Motor neuron (in vitro differentiated cells): ENCODE measurements around the gene CNNM4. TPM values are rescaled to one million over a fixed set of nuclear protein-coding genes. Genes with fewer than 3 reads are reported as not detected.

ENCODE experiments used
- ATAC-seq, 8 experiments: fragments of 200-7000 bp; cut with Tn5 transposase; replicated peaks in 6 of 8; 2 replicates each; pipeline ENCODE4 v1.8.0; 2021; ENCODE audit warnings: mild to moderate bottlenecking in 8 of 8, moderate library complexity in 8 of 8
- H3K27ac ChIP-seq, 2 donors: fragments of 250-450 bp; sonication (Bioruptor Pico); 2 replicates each; pipeline ENCODE4 v1.9.0; 2021; ENCODE audit warnings: antibody characterized with exemption in 2 of 2, mild to moderate bottlenecking in 2 of 2, moderate library complexity in 1 of 2
- H3K4me1 ChIP-seq, 2 donors: fragments of 250-450 bp; sonication (Bioruptor Pico); replicated peaks in 1 of 2; 2 replicates each; pipeline ENCODE4 v1.6.1; 2021; ENCODE audit warnings: antibody characterized with exemption in 2 of 2, mild to moderate bottlenecking in 2 of 2, moderate library complexity in 1 of 2
- H3K4me3 ChIP-seq, 5 donors: fragments of 250-450 bp; sonication (Bioruptor Pico); 2 replicates each; pipeline ENCODE4 v1.9.0; 2021; ENCODE audit warnings: antibody characterized with exemption in 5 of 5, mild to moderate bottlenecking in 5 of 5, moderate library complexity in 4 of 5
- WGBS, 10 experiments: fragments of 450-650 bp; shearing (Covaris generic); methylation state at CpG; one replicate each; pipeline ENCODE4 v1.0.0; 2022; 5-methylcytosine and 5-hydroxymethylcytosine counted together
- in situ Hi-C, 9 experiments: fragments of 400-800 bp; cut with MboI; loops; one replicate each; pipeline ENCODE4 v1.15.0; 2021; ENCODE audit warnings: low sequenced_read_pairs in 9 of 9, low pct_unique_long_range_greater_than_20kb in 2 of 9; ENCODE audit not compliant: unreplicated experiment in 9 of 9
- total RNA-seq, 8 experiments: library from RNA; unstranded; fragments of 300-600 nt; gene quantifications; 2 replicates each; pipeline versions ENCODE4 v1.2.3 to v1.2.4, GENCODE V29; 2022

Gene CNNM4
- total RNA-seq, 8 experiments from 2014 or later = 2.0 to 15.7 (median 6.1) TPM

GRCh38 chr2:96825057-96825456 is 64.4 kb downstream of the CNNM4 start:
- 88 to 100% (median 94%) methylated on average over 1 to 6 of the region's 14 CpGs; no CpG with 5 or more reads in 4 of the 10 experiments for WGBS, 10 experiments
- ATAC-seq = no peak
- Histone ChIP-seq H3K4me3 (no peak overlapping the region), H3K4me1 (peaks cover 0 to 11% of the 10 kb centered on the region in 2 donors), H3K27ac (no peak overlapping the region)
- in situ Hi-C loops = no loop called here

- Histone ChIP-seq H3K4me3 (no peak overlapping the region), H3K4me1 (peaks cover 0 to under 1% of the 10 kb centered on the region in 2 donors), H3K27ac (no peak overlapping the region)
- in situ Hi-C loops = no loop called here
- WGBS, 10 experiments = 80 to 100% (median 90%) methylated on average over 1 to 3 of the region's 22 CpGs; no CpG with 5 or more reads in 5 of the 10 experiments
- no peak for ATAC-seq
These were observed 66.0 kb downstream of the CNNM4 start for GRCh38 chr2:96826546-96827278.

GRCh38 chr2:96828436-96828835 is 67.7 kb downstream of the CNNM4 start:
- no peak for ATAC-seq
- H3K4me3 ChIP-seq = no peak overlapping the region
- no peak overlapping the region for H3K27ac ChIP-seq
- WGBS, 10 experiments = 87 to 100% (median 99%) methylated on average over 1 to 7 of the region's 14 CpGs; no CpG with 5 or more reads in 6 of the 10 experiments
- in situ Hi-C loops = no loop called here
- H3K4me1 ChIP-seq = peaks cover 13 to 14% of the 10 kb centered on the region in 2 donors

- Histone ChIP-seq H3K27ac (no peak overlapping the region), H3K4me3 (no peak overlapping the region), H3K4me1 (peaks cover 13 to 15% of the 10 kb centered on the region in 2 donors)
- in situ Hi-C loops = no loop called here
- ATAC-seq = no peak
- 97 to 100% (median 100%) methylated on average over 2 to 8 of the region's 13 CpGs; no CpG with 5 or more reads in 5 of the 10 experiments for WGBS, 10 experiments
These were observed 68.2 kb downstream of the CNNM4 start for GRCh38 chr2:96828874-96829273.

GRCh38 chr2:96830044-96830562 is 69.4 kb downstream of the CNNM4 start:
- in situ Hi-C loops = no loop called here
- WGBS, 10 experiments = 69 to 86% (median 76%) methylated on average over 1 to 4 of the region's 5 CpGs; no CpG with 5 or more reads in 6 of the 10 experiments
- Histone ChIP-seq H3K4me1 (peaks cover 13 to 15% of the 10 kb centered on the region in 2 donors), H3K4me3 (no peak overlapping the region), H3K27ac (no peak overlapping the region)
- ATAC-seq = no peak

- peak in 3 of 8 experiments; percentile 20 to 65 (median 21) for ATAC-seq
- Histone ChIP-seq H3K27ac (no peak overlapping the region), H3K4me3 (no peak overlapping the region), H3K4me1 (peaks cover 13 to 15% of the 10 kb centered on the region in 2 donors)
- in situ Hi-C loops = no loop called here
- WGBS, 10 experiments = 0 to 100% (median 86%) methylated on average over 1 to 4 of the region's 10 CpGs; no CpG with 5 or more reads in 3 of the 10 experiments
These were observed 71.0 kb downstream of the CNNM4 start for GRCh38 chr2:96831679-96832078.

- 40 to 86% (median 60%) methylated on average over 1 to 6 of the region's 11 CpGs; no CpG with 5 or more reads in 7 of the 10 experiments for WGBS, 10 experiments
- in situ Hi-C loops = no loop called here
- peak overlapping the region; percentile 37 to 66 for H3K27ac ChIP-seq
- ATAC-seq = peak in 2 of 8 experiments; percentile 51 to 61
- H3K4me3 ChIP-seq = no peak overlapping the region
- peaks cover 13 to 15% of the 10 kb centered on the region in 2 donors for H3K4me1 ChIP-seq
These were observed 71.7 kb downstream of the CNNM4 start for GRCh38 chr2:96832408-96832753.

GRCh38 chr2:96832754-96833507 is 72.2 kb downstream of the CNNM4 start:
- in situ Hi-C loops = no loop called here
- peaks cover 13 to 15% of the 10 kb centered on the region in 2 donors for H3K4me1 ChIP-seq
- peak overlapping the region; percentile 37 to 66 for H3K27ac ChIP-seq
- ATAC-seq = peak; percentile 75 to 97 (median 87)
- WGBS, 10 experiments = 13 to 60% (median 24%) methylated on average over 2 to 9 of the region's 18 CpGs; no CpG with 5 or more reads in 3 of the 10 experiments
- no peak overlapping the region for H3K4me3 ChIP-seq

- no peak overlapping the region for H3K27ac ChIP-seq
- peaks cover 13 to 15% of the 10 kb centered on the region in 2 donors for H3K4me1 ChIP-seq
- WGBS, 10 experiments = 83 to 100% (median 100%) methylated on average over 1 to 3 of the region's 4 CpGs; no CpG with 5 or more reads in 6 of the 10 experiments
- no peak for ATAC-seq
- in situ Hi-C loops = no loop called here
- no peak overlapping the region for H3K4me3 ChIP-seq
These were observed 75.1 kb downstream of the CNNM4 start for GRCh38 chr2:96835830-96836229.

- 80 to 100% (median 87%) methylated on average over 2 to 9 of the region's 9 CpGs; no CpG with 5 or more reads in 3 of the 10 experiments for WGBS, 10 experiments
- no peak overlapping the region for H3K27ac ChIP-seq
- no peak overlapping the region for H3K4me3 ChIP-seq
- no peak for ATAC-seq
- H3K4me1 ChIP-seq = peaks cover 3 to 10% of the 10 kb centered on the region in 2 donors
- in situ Hi-C loops = no loop called here
These were observed 76.9 kb downstream of the CNNM4 start for GRCh38 chr2:96837575-96837974.

GRCh38 chr2:96838345-96839292 is 77.9 kb downstream of the CNNM4 start:
- 93 to 100% (median 98%) methylated on average over 1 to 7 of the region's 23 CpGs; no CpG with 5 or more reads in 4 of the 10 experiments for WGBS, 10 experiments
- Histone ChIP-seq H3K4me1 (no peaks in the 10 kb centered on the region), H3K27ac (no peak overlapping the region), H3K4me3 (no peak overlapping the region)
- in situ Hi-C loops = no loop called here
- peak in 3 of 8 experiments; percentile 7 to 14 (median 14) for ATAC-seq

GRCh38 chr2:96839293-96839874 is 78.7 kb downstream of the CNNM4 start:
- peak in 6 of 8 experiments; percentile 14 to 26 (median 22) for ATAC-seq
- Histone ChIP-seq H3K27ac (no peak overlapping the region), H3K4me1 (no peaks in the 10 kb centered on the region), H3K4me3 (no peak overlapping the region)
- whole genome bisulfite sequencing, 10 experiments = 52% methylated on average over 5 of the region's 42 CpGs; no CpG with 5 or more reads in 9 of the 10 experiments
- in situ Hi-C loops = no loop called here
